HG02759 (cell line): ENCODE measurements around the gene CASP10.
"Not testable (repeated sequence)": the region's sequence is repeated elsewhere in the genome, so short reads cannot be mapped to it uniquely, and the experiment has no call there.

ENCODE experiments used
- ATAC-seq: cut with Tn5 transposase; IDR thresholded peaks from one replicate; pipeline ENCODE4 v1.9.1; 2021; ENCODE audit warnings: mild to moderate bottlenecking, moderate library complexity; ENCODE audit not compliant: unreplicated experiment

CASP10 gene

GRCh38 chr2:201182650-201183364 lies at the start of gene CASP10:
TSS of gene CASP10 (plus strand) at chr2:201183141. CDS start at chr2:201185778, 2,637 bp downstream.
- peak; percentile 85 for ATAC-seq

- peak; percentile 32 for ATAC-seq
Observed at GRCh38 chr2:201135386-201135785, 47.6 kb upstream of the CASP10 start.

GRCh38 chr2:201136889-201137321 lies 46.0 kb upstream of the CASP10 start:
- ATAC-seq = no peak

GRCh38 chr2:201137505-201138400 lies 45.2 kb upstream of the CASP10 start:
- ATAC-seq = no peak

- no peak for ATAC-seq
Observed at GRCh38 chr2:201138401-201138970, 44.5 kb upstream of the CASP10 start.

GRCh38 chr2:201138986-201139781 lies 43.8 kb upstream of the CASP10 start:
- ATAC-seq = not testable (repeated sequence)

- ATAC-seq = no peak
Observed at GRCh38 chr2:201139836-201140604, 42.9 kb upstream of the CASP10 start.

- no peak for ATAC-seq
Observed at GRCh38 chr2:201144101-201145051, 38.6 kb upstream of the CASP10 start.

- ATAC-seq = no peak
Observed at GRCh38 chr2:201148434-201148990, 34.4 kb upstream of the CASP10 start.

GRCh38 chr2:201149064-201149820 lies 33.7 kb upstream of the CASP10 start:
- ATAC-seq = no peak

- ATAC-seq = not testable (repeated sequence)
Observed at GRCh38 chr2:201149821-201150165, 33.1 kb upstream of the CASP10 start.

- no peak for ATAC-seq
Observed at GRCh38 chr2:201150454-201151020, 32.4 kb upstream of the CASP10 start.

GRCh38 chr2:201151127-201151981 lies 31.6 kb upstream of the CASP10 start:
- ATAC-seq = peak; percentile 91

- ATAC-seq = no peak
Observed at GRCh38 chr2:201152517-201152916, 30.4 kb upstream of the CASP10 start.

GRCh38 chr2:201152999-201153815 lies 29.7 kb upstream of the CASP10 start:
- no peak for ATAC-seq
